Thyroid gland (tissue), 4 donors: ENCODE data around the gene RAMP3. TPM values are rescaled to one million over a fixed set of nuclear protein-coding genes. Genes with fewer than 3 reads are reported as not detected.
"Not testable (repeated sequence)": the region's sequence is repeated elsewhere in the genome, so short reads cannot be mapped to it uniquely, and the experiment has no call there.

Source experiments
- DNase-seq, 2 donors: peaks; one replicate each; pipeline ENCODE4 v3.0.0-alpha.2; 2019
- H3K27ac ChIP-seq, 3 donors: fragments of 200-600 bp; sonication (generic); 1 replicate in 2 of 3; 2 replicates in 1 of 3; pipeline ENCODE4 v1.5.1; 2016 to 2019; ENCODE audit warnings: mild to moderate bottlenecking in 1 of 3, moderate library complexity in 1 of 3
- H3K27me3 ChIP-seq: fragments of 200-600 bp; sonication (generic); one replicate; pipeline ENCODE4 v1.5.1; 2019
- H3K36me3 ChIP-seq, 2 donors: fragments of 200-600 bp; sonication (generic); one replicate each; pipeline ENCODE4 v1.5.1; 2016 to 2019
- H3K4me1 ChIP-seq, 2 donors: fragments of 200-600 bp; sonication (generic); one replicate each; pipeline ENCODE4 v1.5.1; 2017 to 2019
- H3K4me3 ChIP-seq, 3 donors: fragments of 200-600 bp; sonication (generic); replicated peaks in 1 of 3; 1 replicate in 2 of 3; 2 replicates in 1 of 3; pipeline ENCODE4 v1.5.1; 2016; ENCODE audit warnings: mild to moderate bottlenecking in 1 of 3
- H3K9me3 ChIP-seq: fragments of 200-600 bp; sonication (generic); one replicate; pipeline ENCODE4 v1.5.1; 2017
- POLR2A ChIP-seq, 2 donors: fragments of 450-650 bp; IDR thresholded peaks; one replicate each; pipeline ENCODE4 v1.6.1; 2017; ENCODE audit warnings: antibody characterized with exemption in 2 of 2, mild to moderate bottlenecking in 2 of 2, moderate library complexity in 1 of 2
- WGBS, 2 donors: methylation state at CpG; one replicate each; pipeline ENCODE4 v1.1.5; 2017; 5-methylcytosine and 5-hydroxymethylcytosine counted together
- intact Hi-C: fragments of 100-400 bp; cut with DNase I; formaldehyde crosslinking; loops from one replicate; pipeline ENCODE4 v1.15.1; 2023
- total RNA-seq, 4 donors: library from RNA; depleted of rRNA; stranded (reverse); fragments of >200 nt; gene quantifications; one replicate each; pipeline ENCODE4 v1.2.3, GENCODE V29; 2016
- TF ChIP-seq, protein P1 (sequence below), 6 experiments: fragments of 200-600 bp in 3 of 6; fragments of 450-650 bp in 3 of 6; sonication (generic) in 3 of 6; IDR thresholded peaks; one replicate each; pipeline ENCODE4 v1.5.1; 2016 to 2019; ENCODE audit warnings: antibody characterized with exemption in 6 of 6, mild to moderate bottlenecking in 2 of 6, inconsistent platforms in 1 of 6, moderate library complexity in 1 of 6

Gene RAMP3
- total RNA-seq, 4 donors from 2014 or later, result 40.1 to 145 (median 73.1) TPM

- no peaks in the 10 kb centered on the region for H3K4me1 ChIP-seq
- WGBS, 2 donors, result 80% methylated on average over 5 of the region's 5 CpGs
- DNase-seq, result no peak
- H3K4me3 ChIP-seq, result no peak overlapping the region
- no peaks in the 10 kb centered on the region for H3K9me3 ChIP-seq
- peak overlapping the region in 1 of 3 donors; percentile 69 for H3K27ac ChIP-seq
- no peaks in the 10 kb centered on the region for H3K36me3 ChIP-seq
- H3K27me3 ChIP-seq, result no peaks in the 10 kb centered on the region
- intact Hi-C loops, result no loop called here
- TF ChIP-seq, protein P1, sequence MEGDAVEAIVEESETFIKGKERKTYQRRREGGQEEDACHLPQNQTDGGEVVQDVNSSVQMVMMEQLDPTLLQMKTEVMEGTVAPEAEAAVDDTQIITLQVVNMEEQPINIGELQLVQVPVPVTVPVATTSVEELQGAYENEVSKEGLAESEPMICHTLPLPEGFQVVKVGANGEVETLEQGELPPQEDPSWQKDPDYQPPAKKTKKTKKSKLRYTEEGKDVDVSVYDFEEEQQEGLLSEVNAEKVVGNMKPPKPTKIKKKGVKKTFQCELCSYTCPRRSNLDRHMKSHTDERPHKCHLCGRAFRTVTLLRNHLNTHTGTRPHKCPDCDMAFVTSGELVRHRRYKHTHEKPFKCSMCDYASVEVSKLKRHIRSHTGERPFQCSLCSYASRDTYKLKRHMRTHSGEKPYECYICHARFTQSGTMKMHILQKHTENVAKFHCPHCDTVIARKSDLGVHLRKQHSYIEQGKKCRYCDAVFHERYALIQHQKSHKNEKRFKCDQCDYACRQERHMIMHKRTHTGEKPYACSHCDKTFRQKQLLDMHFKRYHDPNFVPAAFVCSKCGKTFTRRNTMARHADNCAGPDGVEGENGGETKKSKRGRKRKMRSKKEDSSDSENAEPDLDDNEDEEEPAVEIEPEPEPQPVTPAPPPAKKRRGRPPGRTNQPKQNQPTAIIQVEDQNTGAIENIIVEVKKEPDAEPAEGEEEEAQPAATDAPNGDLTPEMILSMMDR (IDR thresholded peaks at IDR 0.05), result no peak
- TF ChIP-seq POLR2A (IDR thresholded peaks at IDR 0.05), result no peak
Observed at GRCh38 chr7:45203036-45203435, 45.4 kb downstream of the RAMP3 start.

- DNase-seq, result no peak
- H3K4me3 ChIP-seq, result no peak overlapping the region
- no peaks in the 10 kb centered on the region for H3K4me1 ChIP-seq
- peak overlapping the region in 2 of 3 donors; percentile 27 to 69 for H3K27ac ChIP-seq
- intact Hi-C loops, result no loop called here
- H3K36me3 ChIP-seq, result no peaks in the 10 kb centered on the region
- whole genome bisulfite sequencing, 2 donors, result 73 to 82% methylated on average over 3 to 7 of the region's 7 CpGs
- H3K9me3 ChIP-seq, result no peaks in the 10 kb centered on the region
- TF ChIP-seq, protein P1 (IDR thresholded peaks at IDR 0.05), result no peak
- TF ChIP-seq POLR2A (IDR thresholded peaks at IDR 0.05), result no peak
- H3K27me3 ChIP-seq, result no peaks in the 10 kb centered on the region
Observed at GRCh38 chr7:45203459-45203858, 45.9 kb downstream of the RAMP3 start.

- H3K4me3 ChIP-seq, result no peak overlapping the region
- no peaks in the 10 kb centered on the region for H3K9me3 ChIP-seq
- H3K36me3 ChIP-seq, result no peaks in the 10 kb centered on the region
- 35 to 43% methylated on average over 2 of the region's 2 CpGs for WGBS, 2 donors
- H3K27ac ChIP-seq, result peak overlapping the region in 2 of 3 donors; percentile 27 to 69
- H3K27me3 ChIP-seq, result no peaks in the 10 kb centered on the region
- H3K4me1 ChIP-seq, result no peaks in the 10 kb centered on the region
- TF ChIP-seq, protein P1 (IDR thresholded peaks at IDR 0.05), result no peak
- no peak for TF ChIP-seq POLR2A (IDR thresholded peaks at IDR 0.05)
- DNase-seq, result no peak
- intact Hi-C loops, result no loop called here
Observed at GRCh38 chr7:45203936-45204445, 46.4 kb downstream of the RAMP3 start.

DNA sequence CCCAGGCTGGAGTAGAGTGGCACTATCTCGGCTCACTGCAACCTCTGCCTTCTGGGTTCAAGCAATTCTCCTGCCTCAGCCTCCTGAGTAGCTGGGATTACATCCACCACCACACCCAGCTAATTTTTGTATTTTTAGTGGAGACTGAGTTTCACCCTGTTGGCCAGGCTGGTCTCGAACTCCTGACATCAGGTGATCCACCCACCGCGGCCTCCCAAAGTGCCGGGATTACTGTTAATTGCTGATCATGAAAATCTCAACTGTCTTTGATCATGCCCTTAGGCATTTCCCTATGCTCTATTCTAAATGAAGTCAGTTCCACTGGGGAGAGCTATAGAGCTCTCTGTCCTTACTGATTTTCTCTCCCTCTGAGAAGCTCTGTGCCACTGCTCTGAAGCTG, 48.7 kb downstream of the RAMP3 start:
- H3K4me3 ChIP-seq, H3K4me1 ChIP-seq, H3K27ac ChIP-seq, H3K36me3 ChIP-seq, intact Hi-C loops, DNase-seq, H3K9me3 ChIP-seq, H3K27me3 ChIP-seq: not testable (repeated sequence)
- 92 to 95% methylated on average over 5 of the region's 5 CpGs for WGBS, 2 donors

DNA sequence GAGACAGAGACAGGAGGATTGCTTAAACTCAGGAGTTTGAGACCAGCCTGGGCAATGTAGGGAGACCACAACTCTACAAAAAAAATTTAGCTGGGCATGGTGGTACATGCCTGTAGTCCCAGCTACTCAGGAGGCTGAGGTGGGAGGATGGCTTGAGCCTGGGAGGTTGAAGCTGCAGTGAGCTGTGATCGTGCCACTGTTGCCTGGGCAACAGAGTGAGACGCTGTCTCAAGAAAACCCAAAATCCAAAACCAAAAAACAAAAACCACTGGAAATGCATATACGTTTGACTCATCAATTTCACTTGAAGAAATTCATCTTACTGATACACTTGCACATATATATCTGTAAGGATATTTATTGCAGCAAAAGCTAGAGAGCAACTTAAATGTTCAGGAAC, 52.3 kb downstream of the RAMP3 start:
- H3K27me3 ChIP-seq, H3K27ac ChIP-seq, H3K9me3 ChIP-seq, DNase-seq, H3K4me1 ChIP-seq, H3K36me3 ChIP-seq, intact Hi-C loops, H3K4me3 ChIP-seq: not testable (repeated sequence)
- WGBS, 2 donors, result 85 to 86% methylated on average over 3 of the region's 3 CpGs

DNA sequence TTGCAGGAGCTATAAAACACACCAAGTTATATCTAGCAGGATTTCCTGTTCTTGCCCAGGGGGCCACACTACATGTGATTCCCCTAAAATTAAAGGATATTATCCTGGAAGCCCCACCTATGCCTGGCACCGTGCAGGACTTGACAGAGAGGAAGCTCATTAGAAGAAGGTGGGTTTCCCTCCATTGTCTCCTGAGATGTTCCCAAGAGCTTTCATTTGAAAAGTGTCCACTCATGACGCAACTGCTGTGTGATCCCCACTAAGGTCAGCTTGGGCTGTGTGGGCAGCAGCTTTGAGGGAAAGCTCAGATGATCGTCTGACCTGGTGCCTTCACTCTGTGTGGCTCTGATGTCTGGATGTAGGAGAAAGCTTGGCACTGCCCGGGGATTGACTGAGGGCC, 53.5 kb downstream of the RAMP3 start:
- H3K9me3 ChIP-seq, result no peaks in the 10 kb centered on the region
- no peak overlapping the region for H3K4me3 ChIP-seq
- H3K27ac ChIP-seq, result peak overlapping the region in 1 of 3 donors; percentile 7
- intact Hi-C loops, result no loop called here
- no peaks in the 10 kb centered on the region for H3K4me1 ChIP-seq
- 42 to 48% methylated on average over 4 of the region's 4 CpGs for WGBS, 2 donors
- DNase-seq, result no peak
- H3K27me3 ChIP-seq, result no peaks in the 10 kb centered on the region
- TF ChIP-seq, protein P1 (IDR thresholded peaks at IDR 0.05), result no peak
- TF ChIP-seq POLR2A (IDR thresholded peaks at IDR 0.05), result no peak
- H3K36me3 ChIP-seq, result no peaks in the 10 kb centered on the region
